Upper lobe of left lung (tissue), 4 donors: ENCODE results near the gene HDAC8.

Source experiments
- CTCF ChIP-seq, 6 experiments: fragments of 450-650 bp in 4 of 6; fragments of 200-600 bp in 2 of 6; sonication (generic) in 2 of 6; IDR thresholded peaks; one replicate each; pipeline ENCODE4 v1.5.1; 2016 to 2019; ENCODE audit warnings: antibody characterized with exemption in 6 of 6
- POLR2A ChIP-seq, 4 donors: fragments of 450-650 bp; IDR thresholded peaks; one replicate each; pipeline ENCODE4 v1.5.1; 2016 to 2017; ENCODE audit warnings: antibody characterized with exemption in 4 of 4, mild to moderate bottlenecking in 2 of 4
- POLR2AphosphoS5 ChIP-seq, 2 donors: sonication (generic); formaldehyde crosslinking; IDR thresholded peaks; one replicate each; pipeline ENCODE4 v1.5.1; 2017; ENCODE audit warnings: antibody characterized with exemption in 2 of 2

DNA sequence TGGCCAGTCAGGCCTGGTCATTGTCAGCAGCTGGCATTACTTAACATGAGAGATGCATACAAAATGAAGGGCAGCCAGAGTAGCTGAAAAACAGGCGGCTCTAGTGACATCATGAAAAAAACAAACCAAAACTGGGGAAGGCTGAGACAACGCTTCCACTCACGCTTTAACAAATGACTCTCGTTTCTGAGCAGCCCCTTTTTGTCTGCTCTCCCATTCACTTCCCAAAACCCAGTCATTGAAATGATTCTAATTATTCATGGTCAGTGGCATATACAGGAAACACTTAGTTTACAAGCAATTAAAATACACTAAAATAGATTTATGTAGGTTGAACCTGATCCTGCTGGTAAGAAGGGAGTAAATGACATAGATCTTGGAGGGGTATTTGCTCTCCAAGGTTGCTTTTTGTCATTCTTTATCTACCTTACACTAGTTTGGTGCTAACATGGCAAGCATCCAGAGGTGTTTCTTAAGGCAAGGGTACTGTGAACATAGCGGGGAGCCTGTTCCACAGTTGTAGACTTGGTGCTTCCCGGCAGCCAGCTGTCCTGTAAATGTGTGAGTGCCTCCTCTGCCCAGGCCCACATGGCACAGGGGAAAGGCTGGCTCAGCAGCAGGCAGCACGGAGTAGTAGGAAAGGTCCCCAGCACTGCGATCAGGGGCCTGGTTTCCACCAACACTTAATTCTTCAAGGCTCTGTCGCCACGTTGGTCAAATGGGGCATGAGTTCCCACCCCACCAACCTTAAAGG is 205.8 kb downstream of the HDAC8 start:
- TF ChIP-seq POLR2A (IDR thresholded peaks at IDR 0.05) (no peak), CTCF (IDR thresholded peaks at IDR 0.05) (no peak), POLR2AphosphoS5 (IDR thresholded peaks at IDR 0.05) (no peak)
